LNCAP (cell line): ENCODE measurements around the gene ABHD13.

Experiments used
- TF ChIP-seq, protein P1 (sequence below): fragments of 450-650 bp; IDR thresholded peaks from 2 replicates; pipeline ENCODE4 v1.5.1; 2017; ENCODE audit warnings: mild to moderate bottlenecking

Gene ABHD13

GRCh38 chr13:108218044-108218974, at the start of gene ABHD13:
Gene ABHD13 (plus strand): TSS chr13:108218392. CDS start chr13:108229219, 10,827 bp downstream.
- TF ChIP-seq, protein P1, sequence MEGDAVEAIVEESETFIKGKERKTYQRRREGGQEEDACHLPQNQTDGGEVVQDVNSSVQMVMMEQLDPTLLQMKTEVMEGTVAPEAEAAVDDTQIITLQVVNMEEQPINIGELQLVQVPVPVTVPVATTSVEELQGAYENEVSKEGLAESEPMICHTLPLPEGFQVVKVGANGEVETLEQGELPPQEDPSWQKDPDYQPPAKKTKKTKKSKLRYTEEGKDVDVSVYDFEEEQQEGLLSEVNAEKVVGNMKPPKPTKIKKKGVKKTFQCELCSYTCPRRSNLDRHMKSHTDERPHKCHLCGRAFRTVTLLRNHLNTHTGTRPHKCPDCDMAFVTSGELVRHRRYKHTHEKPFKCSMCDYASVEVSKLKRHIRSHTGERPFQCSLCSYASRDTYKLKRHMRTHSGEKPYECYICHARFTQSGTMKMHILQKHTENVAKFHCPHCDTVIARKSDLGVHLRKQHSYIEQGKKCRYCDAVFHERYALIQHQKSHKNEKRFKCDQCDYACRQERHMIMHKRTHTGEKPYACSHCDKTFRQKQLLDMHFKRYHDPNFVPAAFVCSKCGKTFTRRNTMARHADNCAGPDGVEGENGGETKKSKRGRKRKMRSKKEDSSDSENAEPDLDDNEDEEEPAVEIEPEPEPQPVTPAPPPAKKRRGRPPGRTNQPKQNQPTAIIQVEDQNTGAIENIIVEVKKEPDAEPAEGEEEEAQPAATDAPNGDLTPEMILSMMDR: no peak

GRCh38 chr13:108168929-108169328, 49.3 kb upstream of the ABHD13 start:
- TF ChIP-seq, protein P1: no peak

GRCh38 chr13:108176685-108177274, 41.4 kb upstream of the ABHD13 start:
- TF ChIP-seq, protein P1: peak; percentile 52

DNA sequence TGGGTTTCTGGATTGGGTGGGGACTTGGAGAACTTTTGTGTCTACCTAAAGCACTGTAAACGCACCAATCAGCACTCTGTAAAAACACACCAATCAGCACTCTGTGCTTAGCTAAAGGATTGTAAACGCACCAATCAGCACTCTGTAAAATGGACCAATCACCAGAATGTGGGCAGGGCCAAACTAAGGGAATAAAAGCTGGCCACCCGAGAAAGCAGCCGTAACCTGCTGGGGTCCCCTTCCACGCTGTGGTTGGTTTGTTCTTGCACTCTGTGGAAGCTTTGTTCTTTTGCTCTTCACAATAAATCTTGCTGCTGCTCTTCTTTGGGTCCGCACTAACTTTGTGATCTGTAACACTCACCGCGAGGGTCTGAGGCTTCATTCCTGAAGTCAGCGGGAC, 40.1 kb upstream of the ABHD13 start:
- TF ChIP-seq, protein P1: no peak

- TF ChIP-seq, protein P1: no peak
Measured at GRCh38 chr13:108182652-108183051, 35.5 kb upstream of the ABHD13 start.

DNA sequence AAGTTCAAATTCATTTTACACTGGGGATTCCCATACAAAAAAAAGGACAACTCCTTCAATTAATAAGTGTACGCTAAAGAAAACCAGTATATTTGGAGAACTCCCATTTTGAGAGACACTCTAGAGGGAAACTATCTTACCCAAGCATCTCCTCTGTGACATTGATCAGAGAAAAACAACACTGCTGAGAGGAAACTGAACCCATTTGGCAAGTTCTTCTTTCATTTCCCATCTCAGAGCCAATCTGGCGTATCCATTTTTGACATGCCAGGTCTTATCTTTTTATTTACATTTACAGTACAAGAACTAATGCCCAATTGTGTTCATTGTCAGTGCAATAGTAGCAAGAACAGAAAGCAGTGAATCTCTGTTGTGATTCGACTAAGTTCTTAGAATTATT, 33.0 kb upstream of the ABHD13 start:
- TF ChIP-seq, protein P1: no peak

- TF ChIP-seq, protein P1: no peak
Measured at GRCh38 chr13:108188260-108188659, 29.9 kb upstream of the ABHD13 start.
